Activated CD8-positive, alpha-beta T cell treated with anti-CD3 and anti-CD28 coated beads for 36 hours (primary cell): Measurements from ENCODE around the gene HOPX. TPM values are rescaled to one million over a fixed set of nuclear protein-coding genes. Genes with fewer than 3 reads are reported as not detected.
A peak's percentile ranks its signal among the peaks of the same experiment; 100 is the strongest.

Experiments used
- ATAC-seq: fragments of 200-7000 bp; cut with Tn5 transposase; one replicate; pipeline ENCODE4 v1.10.0; 2021; ENCODE audit warnings: mild to moderate bottlenecking, moderate library complexity
- CTCF ChIA-PET: fragments of 350-600 bp; sonication (Branson Sonifier 250); formaldehyde crosslinking; loops from one replicate; lab custom pipeline; 2021; ENCODE audit warnings: antibody characterized with exemption; lab: Charles Lee
- POLR2A ChIA-PET: fragments of 350-600 bp; sonication (Branson Sonifier 250); formaldehyde crosslinking; loops from one replicate; lab custom pipeline; 2021; ENCODE audit warnings: antibody characterized with exemption; lab: Charles Lee
- DNase-seq: peaks from one replicate; pipeline ENCODE4 v3.0.0-alpha.2; 2020
- H3K27ac Mint-ChIP-seq: one replicate; pipeline ENCODE4 v1.8.0; 2021; ENCODE audit warnings: mild to moderate bottlenecking, mixed read lengths
- H3K27me3 Mint-ChIP-seq: one replicate; pipeline ENCODE4 v1.8.0; 2021; ENCODE audit warnings: mixed read lengths
- H3K36me3 Mint-ChIP-seq: one replicate; pipeline ENCODE4 v1.8.0; 2021; ENCODE audit warnings: low read depth, mixed read lengths
- H3K4me1 Mint-ChIP-seq: one replicate; pipeline ENCODE4 v1.8.0; 2021; ENCODE audit warnings: low read depth, mixed read lengths
- H3K4me3 Mint-ChIP-seq: one replicate; pipeline ENCODE4 v1.8.0; 2021; ENCODE audit warnings: mild to moderate bottlenecking, moderate library complexity, mixed read lengths
- H3K9me3 Mint-ChIP-seq: one replicate; pipeline ENCODE4 v1.8.0; 2021; ENCODE audit warnings: mixed read lengths
- intact Hi-C: fragments of 100-400 bp; cut with micrococcal nuclease; formaldehyde crosslinking; loops from one replicate; pipeline ENCODE4 v1.10.0; 2022
- total RNA-seq, 2 experiments: library from RNA; stranded (reverse); gene quantifications; one replicate each; pipeline ENCODE4 v1.2.3, GENCODE V29; 2021
- TF ChIP-seq, protein P1 (sequence below): fragments of 200-600 bp; IDR thresholded peaks from one replicate; pipeline ENCODE4 v1.8.0; 2022; ENCODE audit warnings: antibody characterized with exemption, mild to moderate bottlenecking

Gene HOPX
- total RNA-seq, 2 experiments from 2014 or later = 55.8 to 58.7 TPM

DNA sequence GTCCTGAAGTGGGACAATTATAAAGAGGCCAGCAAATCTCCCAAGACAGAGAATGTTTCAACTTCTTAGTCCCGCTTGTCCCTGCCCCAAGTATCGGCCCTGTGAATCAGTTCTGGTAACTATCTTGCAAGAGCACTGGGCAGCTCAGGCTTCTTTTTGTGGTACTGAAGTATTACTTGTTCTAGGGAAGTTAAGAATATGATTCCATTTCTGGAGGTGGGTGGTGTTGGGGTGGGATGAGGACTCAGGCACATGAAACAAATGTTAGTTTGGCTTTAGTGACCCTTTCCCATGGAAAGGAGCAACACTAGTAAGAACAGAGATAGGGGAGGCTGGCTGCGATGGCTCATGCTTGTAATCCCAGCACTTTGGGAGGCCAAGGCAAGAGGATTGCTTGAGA, 28.9 kb downstream of the HOPX start:
- DNase-seq = no peak
- Mint-ChIP-seq H3K36me3 (peaks cover 39% of the 10 kb centered on the region), H3K27ac (peak overlapping the region; percentile 65), H3K4me3 (peak overlapping the region; percentile 24), H3K9me3 (peaks cover 5% of the 10 kb centered on the region), H3K27me3 (peaks cover 7% of the 10 kb centered on the region), H3K4me1 (peaks cover 81% of the 10 kb centered on the region)
- ChIA-PET CTCF (interaction anchor here (1.7 kb wide), 1 partner anchor 148 kb away, joined by 3 read pairs; no protein-coding TSS in a partner anchor), POLR2A (interaction anchor here (1.3 to 4.3 kb wide), 2 partner anchors 11 to 181 kb away, joined by 3 to 21 read pairs; no protein-coding TSS in a partner anchor)
- TF ChIP-seq, protein P1, sequence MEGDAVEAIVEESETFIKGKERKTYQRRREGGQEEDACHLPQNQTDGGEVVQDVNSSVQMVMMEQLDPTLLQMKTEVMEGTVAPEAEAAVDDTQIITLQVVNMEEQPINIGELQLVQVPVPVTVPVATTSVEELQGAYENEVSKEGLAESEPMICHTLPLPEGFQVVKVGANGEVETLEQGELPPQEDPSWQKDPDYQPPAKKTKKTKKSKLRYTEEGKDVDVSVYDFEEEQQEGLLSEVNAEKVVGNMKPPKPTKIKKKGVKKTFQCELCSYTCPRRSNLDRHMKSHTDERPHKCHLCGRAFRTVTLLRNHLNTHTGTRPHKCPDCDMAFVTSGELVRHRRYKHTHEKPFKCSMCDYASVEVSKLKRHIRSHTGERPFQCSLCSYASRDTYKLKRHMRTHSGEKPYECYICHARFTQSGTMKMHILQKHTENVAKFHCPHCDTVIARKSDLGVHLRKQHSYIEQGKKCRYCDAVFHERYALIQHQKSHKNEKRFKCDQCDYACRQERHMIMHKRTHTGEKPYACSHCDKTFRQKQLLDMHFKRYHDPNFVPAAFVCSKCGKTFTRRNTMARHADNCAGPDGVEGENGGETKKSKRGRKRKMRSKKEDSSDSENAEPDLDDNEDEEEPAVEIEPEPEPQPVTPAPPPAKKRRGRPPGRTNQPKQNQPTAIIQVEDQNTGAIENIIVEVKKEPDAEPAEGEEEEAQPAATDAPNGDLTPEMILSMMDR = no peak
- intact Hi-C loops = no loop called here
- ATAC-seq = no peak

DNA sequence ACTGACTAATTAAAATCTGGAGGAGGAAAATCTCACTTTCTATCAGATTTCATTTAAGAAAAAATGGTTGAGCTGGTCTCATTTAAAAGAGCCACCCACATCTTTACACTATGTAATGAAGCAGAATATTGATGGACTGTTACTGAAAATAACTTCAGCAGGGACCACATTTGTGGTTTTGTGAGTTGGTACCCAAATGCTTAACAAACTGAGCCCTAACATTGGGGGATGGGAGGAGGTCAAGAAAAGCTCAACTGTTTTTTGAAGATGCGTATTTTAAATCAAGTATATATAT, 30.1 kb downstream of the HOPX start:
- peak overlapping the region; percentile 92 for H3K27ac Mint-ChIP-seq
- peaks cover 11% of the 10 kb centered on the region for H3K9me3 Mint-ChIP-seq
- DNase-seq = no peak
- H3K27me3 Mint-ChIP-seq = peaks cover 2% of the 10 kb centered on the region
- no peak for ATAC-seq
- ChIA-PET CTCF (interaction anchor here (1.0 to 3.0 kb wide), 5 partner anchors 11 to 185 kb away, joined by 3 to 26 read pairs (median 7); no protein-coding TSS in a partner anchor), POLR2A (interaction anchor here (0.7 to 4.3 kb wide), 9 partner anchors 10 to 1380 kb away, joined by 3 to 21 read pairs (median 4); partner anchors contain the start of genes PAICS, POLR2B and PPAT)
- TF ChIP-seq, protein P1 = no peak
- intact Hi-C loops = no loop called here
- H3K4me1 Mint-ChIP-seq = peaks cover 75% of the 10 kb centered on the region
- H3K36me3 Mint-ChIP-seq = peaks cover 47% of the 10 kb centered on the region
- H3K4me3 Mint-ChIP-seq = peak overlapping the region; percentile 39

DNA sequence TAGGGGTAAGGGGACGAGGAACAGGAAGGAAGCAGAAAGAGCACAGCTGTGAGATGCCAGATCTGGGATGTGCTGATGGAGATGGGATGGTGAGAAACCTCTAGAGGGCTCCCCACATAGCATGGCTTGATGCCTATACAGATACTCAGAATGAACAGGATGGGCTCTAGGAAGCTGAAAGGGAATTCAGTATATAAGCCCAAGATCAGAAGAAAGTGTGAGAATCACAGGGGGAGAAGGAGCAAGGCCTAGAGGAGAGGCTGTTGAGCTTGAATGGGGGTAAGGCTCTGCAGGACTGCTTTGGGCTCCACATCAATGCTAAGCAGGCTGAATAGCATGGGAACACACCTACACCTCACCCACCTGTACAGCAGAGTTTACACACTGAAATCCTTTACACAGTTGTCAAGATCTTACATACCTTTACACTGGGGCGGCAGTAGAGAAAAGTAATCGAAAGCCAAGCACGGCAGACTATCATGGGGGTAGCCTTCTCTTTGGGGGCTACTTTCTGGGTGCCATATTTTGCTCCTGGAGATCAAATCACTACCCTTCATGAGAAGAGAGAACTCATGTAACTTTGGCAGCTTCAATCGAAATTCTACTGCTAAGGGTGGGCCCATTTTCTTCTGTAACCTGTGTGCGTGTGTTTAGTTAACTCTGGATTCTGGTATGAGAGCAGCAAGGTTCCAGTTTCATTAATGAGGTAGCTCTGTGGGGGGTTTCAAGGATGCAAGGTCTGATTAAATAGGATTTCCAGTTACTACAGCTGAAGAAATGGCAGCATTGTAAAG, 30.6 kb downstream of the HOPX start:
- intact Hi-C loops = no loop called here
- Mint-ChIP-seq H3K27me3 (peaks cover 2% of the 10 kb centered on the region), H3K36me3 (peaks cover 50% of the 10 kb centered on the region)

DNA sequence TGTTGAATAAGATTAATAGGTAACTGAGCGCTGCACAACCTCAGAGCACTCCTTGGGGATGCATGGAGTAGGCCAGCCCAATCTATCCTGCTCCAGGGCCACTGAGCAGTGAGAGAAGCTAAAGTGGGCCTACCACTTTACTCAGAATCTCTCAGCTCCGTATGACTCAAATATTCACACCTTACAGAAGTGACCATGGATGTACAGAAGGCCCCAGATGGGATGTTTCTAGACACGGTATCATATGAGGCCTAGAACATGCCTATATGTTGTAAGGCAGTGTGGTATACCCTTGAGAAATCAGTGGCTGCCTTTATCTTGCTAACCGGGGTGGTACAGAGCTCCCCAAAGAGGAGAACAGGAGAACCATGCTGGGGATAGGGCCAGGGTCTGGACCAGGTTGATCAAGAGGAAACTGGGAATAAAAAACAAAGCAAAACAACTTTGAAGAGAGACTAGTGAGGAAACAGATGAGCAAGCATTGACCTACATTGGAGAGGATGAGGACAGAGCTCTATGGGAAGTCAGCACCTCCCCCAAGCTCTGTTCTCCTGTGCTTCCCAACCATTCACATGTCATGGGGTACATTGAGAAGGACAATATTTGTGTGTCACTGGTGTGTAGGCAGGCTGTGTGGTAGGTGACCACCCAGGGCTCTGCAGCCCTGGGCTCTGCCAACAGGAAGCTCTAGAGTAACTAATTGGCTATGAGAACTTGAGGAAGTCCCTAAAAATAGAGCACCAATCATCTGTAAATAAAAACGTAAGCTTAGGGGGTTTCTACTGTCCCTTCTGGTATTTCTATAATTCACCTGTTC, 31.4 kb downstream of the HOPX start:
- intact Hi-C loops = no loop called here
- H3K27me3 Mint-ChIP-seq = peaks cover under 1% of the 10 kb centered on the region
- peaks cover 13% of the 10 kb centered on the region for H3K9me3 Mint-ChIP-seq
- ChIA-PET POLR2A (interaction anchor here (0.6 to 4.3 kb wide), 12 partner anchors 8 to 389 kb away, joined by 3 to 21 read pairs (median 4); partner anchors contain the start of genes PAICS, PPAT and REST), CTCF (interaction anchor here (1.0 to 3.0 kb wide), 7 partner anchors 9 to 702 kb away, joined by 3 to 26 read pairs (median 6); no protein-coding TSS in a partner anchor)
- TF ChIP-seq, protein P1 = no peak
- peaks cover 69% of the 10 kb centered on the region for H3K4me1 Mint-ChIP-seq
- H3K4me3 Mint-ChIP-seq = peak overlapping the region; percentile 21
- ATAC-seq (peak; percentile 24), DNase-seq (no peak)
- peak overlapping the region; percentile 92 for H3K27ac Mint-ChIP-seq
- H3K36me3 Mint-ChIP-seq = peaks cover 50% of the 10 kb centered on the region

More for the DNA sequence above, 30.6 kb downstream of the HOPX start:
- TF ChIP-seq, protein P1 = no peak
- Mint-ChIP-seq H3K9me3 (peaks cover 13% of the 10 kb centered on the region), H3K4me3 (peak overlapping the region; percentile 39), H3K27ac (peak overlapping the region; percentile 92), H3K4me1 (peaks cover 75% of the 10 kb centered on the region)
- ChIA-PET POLR2A (interaction anchor here (0.6 to 4.3 kb wide), 10 partner anchors 9 to 328 kb away, joined by 3 to 21 read pairs (median 5); partner anchors contain the start of genes PAICS, POLR2B, PPAT and REST), CTCF (interaction anchor here (1.0 to 3.0 kb wide), 6 partner anchors 10 to 186 kb away, joined by 3 to 26 read pairs (median 6); no protein-coding TSS in a partner anchor)
- DNase-seq (peak; percentile 41), ATAC-seq (peak; percentile 68)
